HCT116 (cell line): Measurements from ENCODE around the gene PON1. TPM values are rescaled to one million over a fixed set of nuclear protein-coding genes. Genes with fewer than 3 reads are reported as not detected.

Experiments
- ATAC-seq: fragments of 200-7000 bp; cut with Tn5 transposase; 2 replicates; pipeline ENCODE4 v1.9.1; 2020; ENCODE audit warnings: mild to moderate bottlenecking, moderate library complexity
- BruUV-seq: library from RNA; stranded (reverse); fragments of 400-500 nt; replicated peaks from 2 replicates; lab custom pipeline; 2021; lab: Mats Ljungman, UMichigan
- CTCF ChIA-PET: fragments of 300-600 bp; sonication (Branson Sonifier 250); formaldehyde crosslinking; loops from one replicate; lab custom pipeline; 2021; ENCODE audit warnings: antibody characterized with exemption; lab: Charles Lee
- POLR2A ChIA-PET: fragments of 300-600, 350-600 bp; sonication (Branson Sonifier 250); formaldehyde crosslinking; loops from one replicate; lab custom pipeline; 2021; ENCODE audit warnings: antibody characterized with exemption; lab: Charles Lee
- RAD21 ChIA-PET, 2 experiments: fragments of 300-600 bp; sonication (Branson Sonifier 250); formaldehyde crosslinking; loops; one replicate each; lab custom pipeline; 2023; ENCODE audit warnings: low total read pairs in 2 of 2; ENCODE audit not compliant: uncharacterized antibody in 2 of 2, unreplicated experiment in 2 of 2, low non-redundant PET in 1 of 2; lab: Charles Lee
- DNase-seq: peaks from one replicate; pipeline ENCODE4 v3.0.0-alpha.2; 2010; ENCODE audit warnings: low read depth, low spot score
- H2AFZ ChIP-seq: fragments of 200-600 bp; shearing (Covaris generic), sonication (generic); 2 replicates; pipeline ENCODE4 v1.6.1; 2017; ENCODE audit warnings: low read depth, mixed run types, mixed read lengths, antibody characterized with exemption, low read length; ENCODE audit not compliant: poor library complexity, severe bottlenecking
- H3K27ac ChIP-seq: 2 replicates; pipeline ENCODE4 v1.5.1; 2012; ENCODE audit warnings: low read depth, low read length
- H3K27me3 ChIP-seq: fragments of 200-600 bp; sonication (generic); 2 replicates; pipeline ENCODE4 v1.6.1; 2016; ENCODE audit warnings: mixed run types, low read length, mixed read lengths; ENCODE audit not compliant: insufficient read depth
- H3K36me3 ChIP-seq, 2 experiments: fragments of 200-500 bp in 1 of 2; fragments of 200-600 bp in 1 of 2; sonication (Bioruptor generic) in 1 of 2; sonication (generic) in 1 of 2; 2 replicates each; pipeline versions ENCODE4 v1.5.1 to v1.6.1; 2014 to 2016; ENCODE audit warnings: low read length in 2 of 2, inconsistent platforms in 1 of 2, mixed read lengths in 1 of 2, mixed run types in 1 of 2; ENCODE audit not compliant: insufficient read depth in 2 of 2, control insufficient read depth in 1 of 2
- H3K4me1 ChIP-seq, 2 experiments: fragments of 200-600 bp in 1 of 2; sonication (generic) in 1 of 2; 2 replicates each; pipeline versions ENCODE4 v1.5.1 to v1.6.1; 2012 to 2017; ENCODE audit warnings: low read length in 2 of 2, inconsistent platforms in 1 of 2, mild to moderate bottlenecking in 1 of 2, mixed read lengths in 1 of 2, mixed run types in 1 of 2, moderate library complexity in 1 of 2; ENCODE audit not compliant: insufficient read depth in 2 of 2, control insufficient read depth in 1 of 2
- H3K4me2 ChIP-seq: fragments of 200-600 bp; sonication (generic); 2 replicates; pipeline ENCODE4 v1.6.1; 2017; ENCODE audit warnings: mixed run types, low read length, mixed read lengths
- H3K4me3 ChIP-seq, 2 experiments: fragments of 200-600 bp in 1 of 2; sonication (generic) in 1 of 2; replicated peaks in 1 of 2; 2 replicates each; pipeline ENCODE4 v1.5.1; 2011 to 2016; ENCODE audit warnings: low read length in 2 of 2, control low read depth in 1 of 2, low read depth in 1 of 2, mild to moderate bottlenecking in 1 of 2, mixed read lengths in 1 of 2, mixed run types in 1 of 2
- H3K79me2 ChIP-seq: fragments of 200-600 bp; sonication (generic); 2 replicates; pipeline ENCODE4 v1.6.1; 2017; ENCODE audit warnings: mild to moderate bottlenecking, mixed run types, low read length, moderate library complexity, mixed read lengths; ENCODE audit not compliant: insufficient read depth
- H3K9ac ChIP-seq: fragments of 200-600 bp; sonication (generic); 2 replicates; pipeline ENCODE4 v1.6.1; 2016; ENCODE audit warnings: low read length, mixed read lengths
- H3K9me2 ChIP-seq: fragments of 200-600 bp; sonication (generic), shearing (Covaris generic); 2 replicates; pipeline ENCODE4 v1.6.1; 2017; ENCODE audit warnings: mixed run types, mild to moderate bottlenecking, moderate library complexity; ENCODE audit not compliant: insufficient read depth
- H3K9me3 ChIP-seq, 2 experiments: fragments of 200-500 bp in 1 of 2; fragments of 200-600 bp in 1 of 2; sonication (Bioruptor generic) in 1 of 2; sonication (generic) in 1 of 2; 2 replicates each; pipeline ENCODE4 v1.6.1; 2014 to 2017; ENCODE audit warnings: low read length in 2 of 2, mixed read lengths in 2 of 2, inconsistent platforms in 1 of 2, low read depth in 1 of 2, mild to moderate bottlenecking in 1 of 2, mixed run types in 1 of 2, moderate library complexity in 1 of 2; ENCODE audit not compliant: control insufficient read depth in 1 of 2, insufficient read depth in 1 of 2
- H4K20me1 ChIP-seq: fragments of 200-600 bp; sonication (generic), shearing (Covaris generic); 2 replicates; pipeline ENCODE4 v1.6.1; 2017; ENCODE audit warnings: mixed run types, mild to moderate bottlenecking, moderate library complexity; ENCODE audit not compliant: insufficient read depth
- CTCF ChIP-seq, 3 experiments: fragments of 200-600 bp in 1 of 3; sonication (generic) in 1 of 3; IDR thresholded peaks in 2 of 3; conservative IDR thresholded peaks in 1 of 3; 2 replicates each; pipeline ENCODE4 v1.5.1; 2012 to 2017; ENCODE audit warnings: low read depth in 2 of 3, low read length in 2 of 3, antibody characterized with exemption in 1 of 3, borderline replicate concordance in 1 of 3, control low read depth in 1 of 3, mild to moderate bottlenecking in 1 of 3, mixed read lengths in 1 of 3, mixed run types in 1 of 3, moderate library complexity in 1 of 3; ENCODE audit not compliant: insufficient read depth in 1 of 3
- EZH2phosphoT487 ChIP-seq: fragments of 200-600 bp; IDR thresholded peaks from 2 replicates; pipeline ENCODE4 v1.6.1; 2018; ENCODE audit warnings: antibody characterized with exemption, borderline replicate concordance
- RAD21 ChIP-seq: IDR thresholded peaks from 2 replicates; pipeline ENCODE4 v1.6.1; 2012; ENCODE audit warnings: low read depth, mild to moderate bottlenecking
- ZBTB33 ChIP-seq: IDR thresholded peaks from 2 replicates; pipeline ENCODE4 v1.6.1; 2011; ENCODE audit warnings: mild to moderate bottlenecking, low read length, moderate library complexity; ENCODE audit not compliant: insufficient replicate concordance; ENCODE audit errors: extremely low read depth
- intact Hi-C: fragments of 100-400 bp; cut with micrococcal nuclease; formaldehyde crosslinking; loops from 2 replicates; pipeline ENCODE4 v1.10.0; 2022
- total RNA-seq: library from RNA; stranded (reverse); gene quantifications from one replicate; pipeline ENCODE4 v1.2.1, GENCODE V29; 2021; ENCODE audit not compliant: unreplicated experiment

The PON1 gene
- total RNA-seq, 1 experiment from 2014 or later, result 0.20 TPM

- TF ChIP-seq RAD21 (peak; percentile 32), EZH2phosphoT487 (no peak)
- TF ChIP-seq, all 23 proteins: peak for 1
- CTCF ChIA-PET, result no interaction called here
- intact Hi-C loops, result no loop called here
These were observed 33.3 kb upstream of the PON1 start for GRCh38 chr7:95357623-95358022.

GRCh38 chr7:95342642-95343307 lies 18.4 kb upstream of the PON1 start:
- Histone ChIP-seq H3K27ac (no peak overlapping the region), H3K36me3 (no peaks in the 10 kb centered on the region), H3K9me3 (no peaks in the 10 kb centered on the region), H3K4me3 (no peak overlapping the region), H3K9me2 (no peaks in the 10 kb centered on the region), H3K4me2 (no peak overlapping the region), H3K9ac (no peak overlapping the region), H3K79me2 (no peaks in the 10 kb centered on the region), H3K4me1 (no peaks in the 10 kb centered on the region), H3K27me3 (no peaks in the 10 kb centered on the region), H2AFZ (no peak overlapping the region), H4K20me1 (no peaks in the 10 kb centered on the region)
- BruUV-seq, result no TSS peak
- ATAC-seq, result no peak
- DNase-seq, result no peak
- intact Hi-C loops, result no loop called here
- ChIA-PET POLR2A (no interaction called here), RAD21 (no interaction called here), CTCF (no interaction called here)
- TF ChIP-seq ZBTB33 (no peak), CTCF (IDR thresholded peaks at IDR 0.05 in 2 of 3, conservative IDR thresholded peaks at IDR 0.05 in 1 of 3; ENCODE audit: borderline replicate concordance in 1 of 3, insufficient read depth in 1 of 3, low read depth in 2 of 3, low read length in 2 of 3) (0 out of 6 replicates have a peak, but pooled peaks of 1 of the 3 experiments have one; percentile 11)

More at GRCh38 chr7:95357623-95358022, 33.3 kb upstream of the PON1 start:
- BruUV-seq, result no TSS peak
- DNase-seq (no peak), ATAC-seq (no peak)
- Histone ChIP-seq H3K9me3 (no peaks in the 10 kb centered on the region), H3K4me2 (no peak overlapping the region), H3K27ac (no peak overlapping the region), H3K79me2 (no peaks in the 10 kb centered on the region), H3K4me1 (no peaks in the 10 kb centered on the region), H2AFZ (no peak overlapping the region), H3K9ac (no peak overlapping the region), H4K20me1 (no peaks in the 10 kb centered on the region), H3K27me3 (no peaks in the 10 kb centered on the region), H3K4me3 (no peak overlapping the region), H3K36me3 (no peaks in the 10 kb centered on the region), H3K9me2 (no peaks in the 10 kb centered on the region)
- ChIA-PET RAD21 (no interaction called here), POLR2A (no interaction called here)
